HG03045 (cell line): ENCODE data around the gene LILRA6.
"Not testable (repeated sequence)": the region's sequence is repeated elsewhere in the genome, so short reads cannot be mapped to it uniquely, and the experiment has no call there.

ENCODE experiments used
- ATAC-seq: cut with Tn5 transposase; IDR thresholded peaks from one replicate; pipeline ENCODE4 v1.9.1; 2021; ENCODE audit warnings: mild to moderate bottlenecking, moderate library complexity; ENCODE audit not compliant: unreplicated experiment

The LILRA6 gene

DNA sequence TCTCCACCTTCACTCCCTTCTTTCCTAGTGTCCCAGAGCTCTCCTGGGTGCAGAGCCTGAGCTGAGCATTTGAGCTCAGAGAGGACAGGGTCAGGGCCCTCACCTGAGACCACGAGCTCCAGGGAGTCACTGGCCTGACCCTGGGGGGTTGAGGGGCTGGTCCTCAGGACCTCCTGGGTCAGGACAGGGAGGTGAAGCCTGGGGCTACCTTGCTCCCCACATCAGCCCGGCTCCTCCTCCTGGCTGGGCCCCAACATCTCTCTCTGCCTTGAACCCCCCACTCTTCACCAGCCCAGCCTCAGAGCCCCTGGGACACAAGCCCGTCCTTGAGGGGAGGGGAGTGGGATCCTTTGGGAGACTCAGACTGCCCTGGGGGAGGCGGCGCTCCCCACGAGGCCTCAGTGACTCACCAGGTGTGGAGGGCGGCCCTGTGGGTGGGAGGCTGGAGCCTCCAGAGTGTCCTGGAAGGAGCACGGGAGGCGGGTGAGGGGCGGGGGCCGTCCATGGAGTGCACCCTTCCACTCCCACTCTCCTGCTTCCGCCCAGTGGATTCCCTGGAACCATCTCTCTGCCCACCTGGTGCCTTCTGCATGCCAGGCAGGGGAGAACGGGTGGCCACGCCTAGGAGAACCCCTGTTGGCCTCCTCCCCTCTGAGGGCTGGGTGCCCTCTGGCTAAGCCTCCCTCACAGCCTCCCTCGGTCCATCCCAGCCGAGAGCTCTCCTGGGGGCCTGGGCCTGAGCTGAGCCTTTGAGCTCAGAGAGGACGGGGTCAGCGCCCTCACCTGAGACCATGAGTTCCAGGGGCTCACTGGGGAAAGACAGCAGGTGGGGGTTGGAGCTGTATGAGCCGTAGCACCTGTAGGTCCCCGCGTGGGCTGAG is 2.9 kb downstream of the LILRA6 start:
- ATAC-seq: not testable (repeated sequence)

GRCh38 chr19:54233941-54234340 is 8.6 kb downstream of the LILRA6 start:
- no peak for ATAC-seq

GRCh38 chr19:54231077-54231931 is 11.3 kb downstream of the LILRA6 start:
- ATAC-seq: peak; percentile 75

GRCh38 chr19:54230031-54230430 is 12.6 kb downstream of the LILRA6 start:
- no peak for ATAC-seq

DNA sequence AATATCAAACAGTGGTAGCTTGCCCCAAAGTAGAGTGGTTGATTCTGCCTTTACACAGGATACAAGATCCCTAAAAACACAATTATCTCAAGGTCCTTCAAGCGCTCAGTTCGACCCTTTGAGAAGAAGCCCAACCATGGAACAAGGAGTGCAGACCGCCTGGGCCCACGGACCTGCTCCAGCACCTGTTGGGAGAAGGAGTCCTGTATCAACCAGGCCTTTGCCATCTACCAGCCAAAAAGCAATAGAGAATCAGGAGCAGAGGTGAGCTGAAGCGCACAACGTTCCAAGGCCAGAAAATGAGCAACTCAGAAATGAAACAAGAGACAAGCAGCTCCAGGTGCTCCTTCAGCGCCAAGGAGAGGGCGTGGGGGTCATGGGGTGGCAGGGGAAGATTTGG is 13.4 kb downstream of the LILRA6 start:
- no peak for ATAC-seq

GRCh38 chr19:54224619-54225018 is 18.0 kb downstream of the LILRA6 start:
- ATAC-seq: not testable (repeated sequence)

DNA sequence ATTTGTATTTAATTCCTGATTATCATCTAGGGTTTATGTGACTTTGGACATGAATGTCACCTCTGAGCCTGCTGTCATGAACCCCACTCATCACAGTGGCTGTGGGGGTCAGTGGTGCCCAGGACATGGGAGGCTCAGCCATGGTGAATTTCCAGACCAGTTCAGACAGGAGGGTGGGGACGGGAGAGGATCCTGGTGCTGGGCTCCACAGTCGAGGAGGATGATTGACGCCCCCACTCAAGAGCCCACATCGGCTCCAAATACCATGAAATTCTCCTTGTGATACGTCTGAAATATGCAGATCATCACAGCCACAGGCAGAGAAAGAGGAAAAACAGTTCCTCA is 18.7 kb downstream of the LILRA6 start:
- not testable (repeated sequence) for ATAC-seq

- ATAC-seq: not testable (repeated sequence)
These were observed 19.2 kb downstream of the LILRA6 start for GRCh38 chr19:54223277-54223936.

DNA sequence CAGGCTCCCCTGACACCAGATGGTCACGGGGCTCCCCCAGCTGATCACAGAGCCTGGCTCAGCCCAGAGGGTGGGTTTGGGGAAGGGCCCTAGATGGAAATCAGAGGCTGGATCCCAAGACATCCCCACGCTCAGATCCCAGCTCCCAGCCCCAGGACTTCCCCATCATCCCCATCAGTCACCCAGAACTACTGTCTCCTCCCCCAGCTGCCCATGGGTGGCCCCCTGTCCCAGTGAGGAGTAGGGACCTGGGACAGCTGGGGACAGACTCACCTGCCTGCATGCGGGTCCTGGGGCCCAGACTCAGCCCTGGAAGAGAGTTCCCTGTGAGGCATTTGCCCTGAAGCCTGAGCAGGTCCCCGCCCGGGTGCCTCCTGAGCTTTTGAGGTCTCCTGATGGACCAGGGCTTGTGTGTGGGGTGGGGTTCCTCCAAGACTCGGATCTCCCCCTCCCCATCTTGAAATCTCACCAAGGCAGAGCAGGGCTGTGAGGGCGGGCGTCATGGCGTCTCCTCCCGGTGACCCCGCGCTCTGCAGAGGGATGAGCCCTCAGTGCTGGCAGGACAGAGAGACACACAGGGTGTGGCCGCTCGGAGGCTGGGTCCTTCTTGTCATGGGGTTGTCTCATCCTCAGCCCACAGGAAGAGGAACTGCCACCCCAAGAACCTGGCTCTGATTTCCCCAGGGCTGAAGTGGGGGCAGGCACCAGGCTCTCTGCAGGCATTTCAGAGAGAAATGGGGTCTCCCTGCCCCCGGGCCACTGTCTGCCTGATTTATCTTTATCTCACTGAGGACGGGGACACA is 19.9 kb downstream of the LILRA6 start, which contains the start of gene LILRB3:
Gene LILRB3, minus strand, starts transcription at position 534 of the 803 bp plus-strand sequence. Its CDS starts 31 bp downstream, at position 503.
- ATAC-seq: not testable (repeated sequence)

GRCh38 chr19:54221947-54222346 is 20.6 kb downstream of the LILRA6 start:
- not testable (repeated sequence) for ATAC-seq

DNA sequence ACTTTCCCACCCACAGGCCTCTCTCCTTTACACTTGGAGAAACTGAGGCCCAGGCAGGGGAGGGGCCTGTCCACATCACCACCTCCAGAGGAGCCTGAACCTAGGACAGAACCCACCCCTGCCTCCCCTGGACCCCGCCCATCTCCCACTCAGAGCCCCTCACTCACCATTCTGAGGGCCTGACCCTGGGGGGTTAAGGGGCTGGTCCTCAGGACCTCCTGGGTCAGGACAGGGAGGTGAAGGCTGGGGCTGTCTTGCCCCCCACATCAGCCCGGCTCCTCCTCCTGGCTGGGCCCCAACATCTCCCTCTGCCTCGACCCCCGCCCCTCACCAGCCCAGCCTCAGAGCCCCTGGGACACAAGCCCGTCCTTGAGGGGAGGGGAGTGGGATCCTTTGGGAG is 22.9 kb downstream of the LILRA6 start:
- not testable (repeated sequence) for ATAC-seq

GRCh38 chr19:54218960-54219661 is 23.5 kb downstream of the LILRA6 start:
- ATAC-seq: no peak

- ATAC-seq: no peak
These were observed 24.3 kb downstream of the LILRA6 start for GRCh38 chr19:54218259-54218658.

DNA sequence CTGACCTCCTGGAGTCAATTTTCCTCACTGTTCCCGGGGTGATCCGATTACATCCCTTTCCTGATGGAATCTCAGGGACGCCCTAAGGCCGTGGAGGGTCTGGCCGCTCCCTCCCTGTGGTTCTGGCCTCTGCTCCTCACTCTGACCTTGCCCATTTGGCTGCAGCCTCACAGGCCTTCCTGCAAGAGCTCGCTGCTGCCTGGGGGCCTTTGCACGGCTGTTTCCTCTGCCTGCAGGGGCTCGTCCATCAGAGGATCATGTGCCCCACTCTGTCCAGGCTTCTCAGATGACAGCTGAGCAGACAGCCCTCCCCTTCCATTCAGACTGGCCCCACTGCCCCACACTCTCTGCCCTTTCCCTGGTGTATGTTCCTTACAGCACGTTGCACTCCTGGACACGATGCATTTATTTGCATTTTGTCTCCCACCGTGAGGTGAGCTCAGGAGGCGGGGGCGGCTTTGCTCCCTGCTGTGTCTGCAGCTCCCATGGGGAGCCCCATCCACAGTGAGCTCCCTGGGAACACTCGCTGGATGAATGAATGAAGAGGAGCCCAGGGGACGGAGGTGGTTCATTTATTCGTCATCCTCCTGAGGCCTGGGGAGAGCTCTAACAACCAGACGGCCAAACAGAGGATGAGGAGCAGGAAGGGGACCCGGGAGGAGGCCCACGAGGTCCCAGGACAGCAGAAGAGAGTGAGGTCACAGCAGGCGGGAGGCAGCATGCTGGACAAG is 24.9 kb downstream of the LILRA6 start:
- not testable (repeated sequence) for ATAC-seq

- ATAC-seq: no peak
These were observed 25.7 kb downstream of the LILRA6 start for GRCh38 chr19:54216869-54217268.

- not testable (repeated sequence) for ATAC-seq
These were observed 27.9 kb downstream of the LILRA6 start for GRCh38 chr19:54214734-54215133.

DNA sequence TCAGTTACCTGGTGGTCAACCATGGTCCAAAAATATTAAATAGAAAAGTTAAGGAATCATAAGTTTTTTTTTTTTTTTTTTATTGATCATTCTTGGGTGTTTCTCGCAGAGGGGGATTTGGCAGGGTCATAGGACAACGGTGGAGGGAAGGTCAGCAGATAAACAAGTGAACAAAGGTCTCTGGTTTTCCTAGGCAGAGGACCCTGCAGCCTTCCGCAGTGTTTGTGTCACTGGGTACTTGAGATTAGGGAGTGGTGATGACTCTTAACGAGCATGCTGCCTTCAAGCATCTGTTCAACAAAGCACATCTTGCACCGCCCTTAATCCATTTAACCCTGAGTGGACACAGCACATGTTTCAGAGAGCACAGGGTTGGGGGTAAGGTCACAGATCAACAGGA is 28.4 kb downstream of the LILRA6 start:
- not testable (repeated sequence) for ATAC-seq

DNA sequence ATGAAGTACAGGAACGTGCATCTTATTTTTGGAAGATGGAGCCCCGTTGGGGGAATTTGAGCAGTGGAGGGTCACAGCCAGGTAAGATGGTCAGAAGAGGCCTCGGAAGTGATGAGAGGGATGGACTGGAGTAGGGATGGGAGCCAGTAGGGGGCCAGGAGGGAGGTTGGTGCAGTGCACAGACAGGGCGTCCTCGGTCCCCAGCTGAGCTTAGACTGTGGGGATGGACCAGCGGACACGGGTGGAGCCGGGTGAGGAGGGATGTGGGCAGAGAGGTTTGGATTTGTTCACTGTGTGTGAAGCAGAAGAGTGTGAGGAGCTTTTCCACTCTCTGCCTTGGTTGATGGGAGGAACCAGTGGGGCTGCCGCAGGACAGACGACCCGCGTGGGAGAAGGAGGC is 31.4 kb downstream of the LILRA6 start:
- ATAC-seq: no peak
